ENCODE results near the gene ZSCAN4.
A peak's percentile ranks its signal among the peaks of the same experiment; 100 is the strongest.

The ZSCAN4 gene, protein sequence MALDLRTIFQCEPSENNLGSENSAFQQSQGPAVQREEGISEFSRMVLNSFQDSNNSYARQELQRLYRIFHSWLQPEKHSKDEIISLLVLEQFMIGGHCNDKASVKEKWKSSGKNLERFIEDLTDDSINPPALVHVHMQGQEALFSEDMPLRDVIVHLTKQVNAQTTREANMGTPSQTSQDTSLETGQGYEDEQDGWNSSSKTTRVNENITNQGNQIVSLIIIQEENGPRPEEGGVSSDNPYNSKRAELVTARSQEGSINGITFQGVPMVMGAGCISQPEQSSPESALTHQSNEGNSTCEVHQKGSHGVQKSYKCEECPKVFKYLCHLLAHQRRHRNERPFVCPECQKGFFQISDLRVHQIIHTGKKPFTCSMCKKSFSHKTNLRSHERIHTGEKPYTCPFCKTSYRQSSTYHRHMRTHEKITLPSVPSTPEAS

DNA sequence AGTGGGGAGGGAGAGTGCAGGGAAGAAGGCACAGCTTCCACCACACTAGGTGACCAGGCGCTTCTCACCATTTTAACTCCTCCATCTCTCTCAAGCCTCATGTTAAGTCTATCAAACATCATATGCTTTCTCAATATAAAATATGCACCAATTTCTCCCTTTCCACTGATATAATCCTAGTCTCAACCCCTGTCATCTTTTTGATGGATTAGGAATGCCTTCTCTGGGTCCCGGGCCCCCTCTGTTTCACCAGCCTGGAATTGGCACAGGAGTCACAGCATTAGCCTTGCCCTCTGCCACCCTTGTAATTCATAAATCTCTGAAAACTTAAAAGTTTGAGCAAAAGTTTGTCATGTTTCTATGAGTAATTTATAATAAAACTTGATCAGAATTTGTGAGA is at the start of gene ZSCAN4:
Gene ZSCAN4, plus strand, starts transcription at position 301 of the 400 bp plus-strand sequence. CDS start 7,211 bp downstream, outside the sequence.
- no peak for DNase-seq (ENCODE audit: extremely low read depth in 1 of 2, low read depth in 1 of 2)

DNA sequence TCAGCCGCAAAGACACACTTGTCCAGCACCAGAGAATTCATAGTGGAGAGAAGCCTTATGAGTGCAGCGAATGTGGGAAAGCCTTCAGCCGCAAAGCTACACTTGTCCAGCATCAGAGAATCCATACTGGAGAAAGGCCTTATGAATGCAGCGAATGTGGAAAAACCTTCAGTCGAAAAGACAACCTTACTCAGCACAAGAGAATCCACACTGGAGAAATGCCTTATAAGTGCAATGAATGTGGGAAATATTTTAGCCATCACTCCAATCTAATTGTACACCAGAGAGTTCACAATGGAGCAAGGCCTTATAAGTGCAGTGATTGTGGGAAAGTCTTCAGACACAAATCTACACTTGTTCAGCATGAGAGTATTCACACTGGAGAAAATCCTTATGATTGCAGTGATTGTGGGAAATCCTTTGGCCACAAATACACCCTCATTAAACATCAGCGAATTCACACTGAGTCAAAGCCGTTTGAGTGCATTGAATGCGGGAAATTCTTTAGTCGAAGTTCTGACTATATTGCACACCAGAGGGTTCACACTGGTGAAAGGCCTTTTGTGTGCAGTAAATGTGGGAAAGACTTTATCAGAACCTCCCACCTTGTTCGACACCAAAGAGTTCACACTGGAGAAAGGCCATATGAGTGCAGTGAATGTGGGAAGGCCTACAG is 47.9 kb upstream of the ZSCAN4 start:
- DNase-seq (ENCODE audit: extremely low read depth in 1 of 2, low read depth in 1 of 2), result no peak

DNA sequence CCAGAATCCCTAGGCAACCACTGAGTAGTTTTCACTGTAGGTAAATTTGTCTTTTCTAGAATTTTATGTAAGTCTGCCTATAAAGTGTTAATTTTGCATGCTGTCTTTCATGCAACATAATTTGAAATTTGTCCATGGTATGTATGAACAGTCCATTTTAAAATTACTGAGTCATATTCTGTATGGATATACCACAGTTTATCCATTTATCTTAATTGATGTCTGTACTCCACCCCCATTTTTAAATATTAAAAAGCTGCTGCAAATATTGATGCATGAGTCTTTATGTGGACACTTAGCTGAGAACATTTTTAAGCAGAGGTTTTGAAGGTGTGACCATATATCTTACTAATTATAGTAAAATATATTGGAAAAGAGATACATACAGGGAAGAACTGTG is 45.6 kb upstream of the ZSCAN4 start:
- DNase-seq (ENCODE audit: extremely low read depth in 1 of 2, low read depth in 1 of 2), result no peak

DNA sequence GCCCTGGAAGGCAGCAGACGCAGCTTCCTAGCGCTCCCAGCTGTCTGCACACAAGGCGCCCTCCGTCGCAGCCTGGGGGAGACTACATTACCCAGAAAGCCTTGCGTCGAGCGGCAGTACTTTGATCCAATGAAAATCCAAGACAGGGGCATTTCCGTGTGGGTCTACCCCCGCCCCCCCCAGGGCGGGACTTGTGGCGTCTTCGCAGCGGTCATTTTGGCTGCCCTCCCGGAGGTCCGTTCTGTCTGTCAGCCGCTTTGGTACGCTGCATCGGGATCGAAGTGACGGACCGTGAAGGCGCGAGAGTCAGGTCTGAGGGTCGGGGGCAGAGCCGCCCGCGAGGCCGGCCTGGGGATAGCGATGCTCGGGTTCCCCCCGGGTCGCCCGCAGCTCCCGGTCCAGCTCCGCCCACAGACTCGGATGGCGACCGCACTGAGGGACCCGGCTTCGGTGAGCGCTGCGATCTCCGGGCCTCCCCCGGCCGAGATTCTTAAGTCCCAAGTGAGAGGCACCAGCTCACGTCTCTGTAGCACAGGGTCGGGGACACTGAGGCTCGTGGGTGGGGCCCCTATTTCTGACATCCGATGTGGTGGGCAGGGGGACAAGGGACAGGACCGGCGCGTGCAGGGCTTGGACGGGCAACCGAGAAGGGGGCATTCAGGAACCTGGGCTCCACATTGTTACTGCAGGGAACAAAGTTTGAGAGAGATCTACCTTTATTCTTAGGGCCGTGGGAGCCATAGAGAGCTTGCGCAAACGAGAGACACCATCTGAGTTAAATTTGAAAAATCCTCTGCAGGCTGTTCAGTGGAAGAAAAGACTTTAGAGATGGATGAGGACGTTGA is 35.5 kb upstream of the ZSCAN4 start, which contains the start of gene ZNF211:
Gene ZNF211, plus strand, starts transcription at position 182 of the 845 bp plus-strand sequence. Its CDS starts 179 bp downstream, at position 361.
- DNase-seq (ENCODE audit: extremely low read depth in 1 of 2, low read depth in 1 of 2), result peak; percentile 67 to 71

DNA sequence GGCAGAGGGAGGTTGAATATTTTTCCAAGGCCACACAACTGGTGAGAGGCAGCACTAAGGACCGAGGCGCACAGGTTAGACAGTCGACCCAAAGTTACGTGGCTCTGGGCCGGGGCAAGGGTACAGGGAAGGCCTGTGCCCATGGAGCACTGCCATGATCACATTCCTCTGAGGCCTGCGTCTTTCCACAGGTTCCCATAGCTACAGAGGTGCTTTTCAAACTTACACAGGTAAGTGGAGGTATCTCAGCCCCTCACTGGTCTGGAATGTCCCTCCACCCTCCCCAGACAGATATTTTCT is 35.0 kb upstream of the ZSCAN4 start:
- no peak for DNase-seq (ENCODE audit: extremely low read depth in 1 of 2, low read depth in 1 of 2)

DNA sequence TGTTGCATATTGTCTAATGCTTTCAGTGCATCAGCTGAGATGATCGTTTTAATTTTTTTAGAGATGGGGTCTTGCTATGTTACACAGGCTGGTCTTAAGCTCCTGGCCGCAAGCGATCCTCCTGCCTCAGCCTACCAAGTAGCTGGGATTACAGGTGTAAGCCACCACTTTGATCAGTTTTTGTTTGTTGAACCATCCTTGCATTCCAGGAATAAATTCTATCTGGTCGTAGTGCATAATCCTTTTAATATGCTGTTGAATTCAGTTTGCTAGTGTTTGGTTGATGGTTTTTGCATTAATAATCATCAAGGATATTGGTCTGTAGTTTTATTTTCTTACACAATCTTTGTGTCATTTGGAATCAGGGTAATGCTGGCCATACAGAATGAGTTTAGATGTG is 31.4 kb upstream of the ZSCAN4 start:
- DNase-seq (ENCODE audit: extremely low read depth in 1 of 2, low read depth in 1 of 2), result no peak

DNA sequence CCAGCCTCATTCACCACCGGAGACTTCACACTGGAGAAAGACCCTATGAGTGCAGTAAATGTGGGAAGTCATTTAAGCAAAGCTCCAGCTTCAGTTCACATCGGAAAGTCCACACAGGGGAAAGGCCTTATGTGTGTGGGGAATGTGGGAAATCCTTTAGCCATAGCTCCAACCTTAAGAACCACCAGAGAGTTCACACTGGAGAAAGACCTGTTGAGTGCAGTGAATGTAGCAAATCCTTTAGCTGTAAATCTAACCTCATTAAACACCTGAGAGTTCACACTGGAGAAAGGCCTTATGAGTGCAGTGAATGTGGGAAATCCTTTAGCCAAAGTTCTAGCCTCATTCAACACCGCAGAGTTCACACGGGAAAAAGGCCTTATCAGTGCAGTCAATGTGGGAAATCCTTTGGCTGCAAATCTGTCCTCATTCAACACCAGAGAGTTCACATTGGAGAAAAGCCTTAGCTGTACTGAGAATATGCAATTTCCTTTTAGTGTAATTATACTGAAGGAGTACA is 27.0 kb upstream of the ZSCAN4 start:
- no peak for DNase-seq (ENCODE audit: extremely low read depth in 1 of 2, low read depth in 1 of 2)

DNA sequence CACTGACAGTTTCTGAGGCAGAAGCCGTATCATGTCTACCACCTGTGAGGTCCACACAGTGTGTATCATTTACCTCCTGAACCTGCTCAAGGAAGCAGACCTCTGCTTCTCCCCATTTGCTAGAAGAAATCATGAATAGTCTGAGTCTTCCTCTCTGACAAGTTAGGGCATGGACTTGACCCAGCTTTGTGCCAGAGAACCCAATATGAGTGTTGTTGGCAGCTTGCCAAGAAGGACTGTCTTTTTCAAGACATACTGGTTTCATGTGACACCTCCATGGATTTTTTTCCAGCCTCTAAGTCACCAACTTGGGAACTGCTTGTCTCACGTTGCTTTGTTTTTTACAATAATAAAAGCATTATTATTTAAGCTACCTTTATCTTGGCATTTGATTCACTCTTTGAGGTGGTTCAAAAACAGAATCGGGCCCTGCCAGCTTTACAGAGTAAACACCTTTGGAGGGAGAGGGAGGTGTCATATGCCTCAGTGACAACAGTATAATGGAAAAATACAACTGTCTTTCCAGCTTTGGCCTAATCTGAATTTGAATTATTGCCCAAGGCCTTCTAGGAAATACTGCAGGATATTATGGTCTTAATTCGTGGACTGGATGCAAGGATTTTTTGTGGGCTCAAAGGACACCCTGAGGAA is 26.2 kb upstream of the ZSCAN4 start:
- no peak for DNase-seq (ENCODE audit: extremely low read depth in 1 of 2, low read depth in 1 of 2)

DNA sequence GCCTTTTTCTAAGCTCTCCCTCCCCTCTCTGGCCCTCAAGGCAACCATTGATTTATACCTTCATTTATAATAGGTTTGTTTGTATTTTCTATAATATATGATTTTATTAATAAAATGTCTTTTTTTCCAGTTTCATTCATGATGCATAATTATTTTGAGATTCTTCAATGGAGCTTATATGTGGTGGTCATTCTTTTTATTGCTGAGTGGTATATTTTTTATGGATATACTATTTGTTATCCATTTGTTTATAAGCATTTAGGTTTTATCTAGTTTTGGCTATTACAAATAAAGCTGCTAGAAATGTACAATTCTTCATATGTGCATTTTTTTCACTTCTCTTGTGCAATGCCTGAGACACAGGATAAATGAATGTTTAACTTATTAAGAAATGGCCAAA is 25.0 kb upstream of the ZSCAN4 start:
- DNase-seq (ENCODE audit: extremely low read depth in 1 of 2, low read depth in 1 of 2), result no peak

DNA sequence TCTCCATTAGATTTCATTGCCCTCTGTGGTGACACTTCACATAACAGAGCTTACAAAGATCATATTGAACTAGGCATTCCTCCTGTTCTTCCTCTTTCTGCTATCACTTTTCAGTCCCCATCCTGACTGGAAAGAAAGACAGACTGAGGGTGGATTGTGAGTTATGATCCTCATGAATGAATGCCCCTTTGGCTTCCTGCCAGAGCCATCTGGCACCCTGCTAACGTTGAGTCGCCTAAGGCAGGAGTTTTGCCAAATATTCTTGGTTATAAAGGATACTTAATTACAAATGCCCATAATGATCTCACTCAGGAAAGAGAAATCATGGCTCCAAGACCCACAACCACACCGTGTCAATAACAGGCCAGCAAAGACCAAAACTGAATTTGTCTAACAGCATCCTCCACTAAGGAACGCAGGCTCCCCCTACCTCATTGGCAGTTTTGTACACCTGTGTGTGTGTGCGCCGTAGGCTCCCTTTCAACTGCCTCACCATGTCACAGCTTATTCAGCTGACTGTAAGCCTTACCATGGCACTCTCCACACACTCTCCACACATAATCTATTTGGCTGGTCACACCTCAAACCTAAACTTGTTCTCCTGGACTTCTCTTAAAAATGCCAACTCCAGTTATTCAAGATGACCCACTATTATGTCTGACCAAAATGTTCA is 20.3 kb upstream of the ZSCAN4 start:
- no peak for DNase-seq (ENCODE audit: extremely low read depth in 1 of 2, low read depth in 1 of 2)

DNA sequence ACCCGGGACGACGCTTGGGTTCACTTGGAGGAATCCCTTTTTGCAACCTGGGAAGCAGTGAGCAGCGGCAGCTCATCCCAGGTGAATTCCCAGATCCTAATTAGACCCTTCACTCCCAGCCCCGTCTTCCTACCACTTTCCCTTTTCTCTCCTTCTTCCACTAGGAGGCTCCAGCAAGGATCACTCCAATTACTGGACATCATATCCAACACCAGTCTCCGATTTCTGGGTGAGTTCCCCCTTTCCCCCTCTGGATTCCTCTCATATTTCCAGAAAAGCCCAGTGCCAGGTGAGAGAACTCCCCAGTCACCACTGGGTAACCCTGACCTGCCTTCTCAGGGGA is 17.1 kb upstream of the ZSCAN4 start:
- DNase-seq (ENCODE audit: extremely low read depth in 1 of 2, low read depth in 1 of 2), result no peak

DNA sequence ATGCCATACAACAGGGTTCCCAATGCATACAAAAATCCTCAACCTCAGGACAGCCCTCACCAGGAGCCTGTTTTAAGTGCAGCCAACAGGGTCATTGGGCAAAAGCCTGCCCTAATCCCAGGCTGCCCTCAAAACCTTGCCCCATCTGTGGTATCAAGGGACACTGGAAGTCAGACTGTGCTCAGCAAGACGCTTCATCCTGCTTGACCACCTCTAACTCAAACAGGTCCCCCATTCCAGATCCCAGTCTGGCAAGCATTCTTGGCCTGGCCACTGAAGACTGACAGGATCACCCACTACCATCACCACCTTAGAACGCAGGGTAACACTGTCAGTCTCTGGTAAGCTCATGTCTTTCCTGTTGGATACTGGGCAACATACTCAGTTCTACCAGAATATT is 15.0 kb upstream of the ZSCAN4 start:
- no peak for DNase-seq (ENCODE audit: extremely low read depth in 1 of 2, low read depth in 1 of 2)

DNA sequence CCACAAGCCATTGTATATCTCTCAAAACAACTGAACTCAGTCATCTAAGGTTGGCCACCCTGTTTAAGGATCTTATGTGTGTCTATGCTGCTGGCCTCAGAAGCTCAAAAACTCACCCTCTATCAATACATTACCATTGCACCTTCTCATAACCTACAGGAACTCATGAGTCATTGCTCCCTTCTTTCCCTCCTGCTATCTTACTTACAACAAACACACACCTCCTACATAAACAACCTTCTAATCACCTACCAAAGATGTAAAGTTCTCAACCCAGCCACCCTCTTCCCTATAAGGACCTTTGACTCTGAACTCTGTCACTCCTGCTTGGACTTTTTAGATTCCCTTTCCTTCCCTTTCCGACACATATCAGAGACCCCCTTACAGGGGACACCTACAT is 13.3 kb upstream of the ZSCAN4 start:
- no peak for DNase-seq (ENCODE audit: extremely low read depth in 1 of 2, low read depth in 1 of 2)

DNA sequence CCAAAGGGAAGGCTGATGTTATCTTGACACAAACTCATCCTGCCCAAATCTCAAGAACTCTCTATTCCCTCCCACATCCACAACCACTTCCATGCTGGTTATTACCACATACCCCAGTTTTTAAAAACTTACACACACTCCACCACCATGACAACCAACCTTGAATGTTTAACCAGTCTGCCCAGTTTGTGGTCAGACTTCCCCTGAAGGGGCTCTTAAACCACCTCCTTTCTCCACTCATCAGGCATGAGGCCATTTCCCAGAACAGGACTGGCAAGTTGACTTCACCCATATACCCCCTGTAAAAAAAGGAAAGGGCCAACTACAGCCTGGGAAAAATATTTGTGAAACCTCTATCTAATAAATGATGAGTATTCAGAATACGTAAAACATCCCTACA is 12.4 kb upstream of the ZSCAN4 start:
- no peak for DNase-seq (ENCODE audit: extremely low read depth in 1 of 2, low read depth in 1 of 2)

DNA sequence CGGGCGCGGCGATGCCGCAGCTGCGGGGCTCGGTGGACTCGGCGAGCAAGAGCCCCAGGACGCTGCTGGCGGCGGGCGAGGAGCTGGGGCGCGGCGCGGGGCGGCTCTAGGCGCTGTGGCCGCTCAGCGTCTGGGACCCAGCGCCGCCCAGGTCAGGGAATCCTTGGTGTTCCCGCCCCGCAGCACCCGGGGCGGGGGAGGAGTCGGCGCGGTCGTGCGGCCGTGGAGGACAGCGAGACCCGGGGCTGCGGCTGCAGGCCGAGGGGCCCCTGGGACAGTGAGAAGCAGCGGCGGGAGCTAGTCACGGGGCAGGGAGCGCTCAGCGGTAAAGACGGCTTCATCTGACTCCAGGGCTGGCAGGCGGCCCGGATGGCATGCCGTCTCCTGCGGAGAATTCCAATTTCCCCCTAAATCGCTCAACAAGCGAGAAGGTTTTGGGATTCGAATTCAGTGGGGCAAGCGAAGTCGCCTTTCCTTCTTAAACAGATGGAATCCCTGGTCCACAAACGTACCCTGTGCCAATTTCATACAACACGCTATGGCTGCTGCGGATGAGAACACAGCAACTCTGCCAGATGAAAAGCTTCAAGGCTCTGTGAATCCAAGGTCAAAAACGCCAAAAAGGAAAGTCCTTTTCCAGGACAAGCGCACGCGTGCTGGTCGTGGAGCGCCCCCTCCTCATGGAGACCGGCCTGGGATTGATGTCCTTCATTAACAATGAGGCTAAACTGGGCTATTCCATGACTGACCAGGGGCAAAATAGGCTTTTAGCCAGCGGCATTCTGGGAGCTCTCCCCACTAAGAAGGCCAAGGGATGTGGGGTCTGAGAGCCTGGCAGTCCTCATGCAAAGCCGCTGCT is 4.2 kb upstream of the ZSCAN4 start:
- no peak for DNase-seq (ENCODE audit: extremely low read depth in 1 of 2, low read depth in 1 of 2)

DNA sequence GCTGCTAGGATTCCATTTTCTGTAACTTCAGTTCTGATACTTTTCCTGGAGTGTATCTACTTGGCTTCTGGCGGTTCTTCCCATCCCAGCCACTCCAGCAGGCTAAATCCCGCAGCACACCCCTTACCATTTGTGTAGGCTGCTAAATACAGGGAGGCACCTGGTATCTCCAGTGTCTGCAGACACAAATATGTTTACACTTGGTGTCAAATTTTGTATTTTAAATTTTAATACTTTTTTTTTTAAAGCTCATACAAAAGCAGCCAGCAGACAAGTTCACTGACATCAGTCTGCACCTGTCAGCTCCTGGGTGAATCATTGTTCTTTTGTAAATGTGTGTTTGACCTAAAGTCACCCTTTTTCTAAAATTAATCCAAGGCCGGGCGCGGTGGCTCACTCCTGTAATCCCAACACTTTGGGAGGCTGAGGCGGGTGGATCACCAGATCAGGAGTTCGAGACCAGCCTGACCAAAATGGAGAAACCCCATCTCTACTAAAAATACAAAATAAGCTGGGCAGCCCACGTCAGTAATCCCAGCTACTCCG is 3.4 kb upstream of the ZSCAN4 start:
- DNase-seq (ENCODE audit: extremely low read depth in 1 of 2, low read depth in 1 of 2), result no peak

DNA sequence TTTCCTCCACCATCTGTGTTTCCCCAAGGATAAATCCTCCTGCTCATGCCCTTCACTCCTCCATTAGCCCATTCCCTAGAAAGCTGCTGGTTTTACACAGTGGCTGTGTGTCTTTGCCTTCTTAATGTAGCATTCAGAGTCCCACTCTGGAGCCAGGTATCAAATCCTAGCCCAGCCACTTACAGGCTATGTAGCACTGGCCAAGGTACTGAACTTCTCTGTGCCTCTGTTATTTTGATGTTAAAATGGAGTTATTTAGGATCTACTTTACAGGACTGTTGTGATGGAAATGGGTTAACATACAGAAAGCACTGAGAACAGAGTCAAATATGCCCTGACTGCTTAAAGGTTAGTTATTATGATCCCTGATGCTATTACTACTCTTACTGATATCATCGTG is 1.5 kb upstream of the ZSCAN4 start:
- DNase-seq (ENCODE audit: extremely low read depth in 1 of 2, low read depth in 1 of 2), result no peak

DNA sequence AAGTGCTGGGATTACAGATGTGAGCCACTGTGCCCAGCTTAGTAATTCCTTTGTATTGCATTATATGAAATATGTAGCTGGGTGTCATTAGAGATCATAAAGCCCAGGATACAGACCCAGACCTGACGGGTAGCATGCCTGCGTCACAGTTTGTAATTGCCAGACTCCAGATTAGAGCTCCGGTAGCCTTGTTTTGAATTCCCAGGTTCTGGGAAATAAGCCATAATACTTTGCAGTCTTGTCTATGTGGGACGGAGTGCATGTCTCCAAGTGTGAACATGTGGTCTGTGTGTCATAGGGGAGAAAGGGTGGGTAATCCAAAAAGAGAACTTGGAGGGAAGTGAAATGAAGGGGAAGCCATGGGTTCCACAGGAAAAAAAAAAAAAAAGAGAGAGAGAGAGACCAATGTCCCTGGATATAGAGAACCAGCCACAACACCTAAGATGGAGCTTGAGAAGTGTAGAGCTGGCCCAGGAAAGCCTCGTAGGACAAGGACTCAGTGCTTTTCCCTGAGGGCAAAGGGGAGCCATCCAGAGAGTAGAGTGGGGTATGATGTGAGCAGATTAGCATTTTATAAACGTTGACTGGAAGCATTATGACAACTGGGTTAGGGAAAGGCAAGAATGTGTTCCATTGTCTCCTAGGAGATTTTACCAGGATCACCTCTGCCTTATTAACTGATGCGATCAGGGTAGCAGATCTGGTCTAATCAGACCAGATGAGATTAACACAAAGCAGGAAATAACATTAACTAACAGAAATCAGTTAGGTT is 2.6 kb downstream of the ZSCAN4 start:
- DNase-seq (ENCODE audit: extremely low read depth in 1 of 2, low read depth in 1 of 2), result no peak

All from activated CD8-positive, alpha-beta memory T cell treated with anti-CD3 and anti-CD28 coated beads for 1 hour (primary cell).